Heart right ventricle (tissue), 16 donors: ENCODE measurements around the gene NPR1. TPM values are rescaled to one million over a fixed set of nuclear protein-coding genes. Genes with fewer than 3 reads are reported as not detected.

Experiments
- ATAC-seq, 8 donors: fragments of 200-7000 bp; cut with Tn5 transposase; one replicate each; pipeline ENCODE4 v1.9.1; 2020; ENCODE audit warnings: mild to moderate bottlenecking in 8 of 8, moderate library complexity in 8 of 8, moderate number of reproducible peaks in 1 of 8
- DNase-seq, 2 donors: peaks; one replicate each; pipeline ENCODE4 v3.0.0-alpha.2; 2020
- H3K27ac ChIP-seq, 10 donors: fragments of 200-600 bp; sonication (generic) in 2 of 10; one replicate each; pipeline versions ENCODE4 v1.5.0 to v1.8.0; 2020 to 2022; ENCODE audit warnings: mild to moderate bottlenecking in 3 of 10
- H3K27me3 ChIP-seq, 7 donors: fragments of 200-600 bp; one replicate each; pipeline ENCODE4 v1.8.0; 2021 to 2022; ENCODE audit warnings: mild to moderate bottlenecking in 2 of 7
- H3K36me3 ChIP-seq, 9 donors: fragments of 200-600 bp; sonication (generic) in 1 of 9; one replicate each; pipeline versions ENCODE4 v1.5.0 to v1.8.0; 2020 to 2022; ENCODE audit warnings: mild to moderate bottlenecking in 2 of 9
- H3K4me1 ChIP-seq, 9 donors: fragments of 200-600 bp; sonication (generic) in 1 of 9; one replicate each; pipeline versions ENCODE4 v1.5.0 to v1.8.0; 2020 to 2022; ENCODE audit warnings: mild to moderate bottlenecking in 4 of 9
- H3K4me3 ChIP-seq, 10 donors: fragments of 200-600 bp; sonication (generic) in 2 of 10; one replicate each; pipeline versions ENCODE4 v1.5.0 to v1.8.0; 2020 to 2022; ENCODE audit warnings: mild to moderate bottlenecking in 7 of 10, moderate library complexity in 2 of 10
- H3K9me3 ChIP-seq, 11 donors: fragments of 200-600 bp in 10 of 11; sonication (generic) in 2 of 11; one replicate each; pipeline versions ENCODE4 v1.5.0 to v1.8.0; 2013 to 2022; ENCODE audit warnings: mild to moderate bottlenecking in 2 of 11, control low read depth in 1 of 11, moderate library complexity in 1 of 11
- CTCF ChIP-seq, 9 donors: fragments of 200-600 bp; sonication (generic) in 2 of 9; IDR thresholded peaks; one replicate each; pipeline versions ENCODE4 v1.5.0 to v1.8.0; 2021 to 2022; ENCODE audit warnings: antibody characterized with exemption in 9 of 9, mild to moderate bottlenecking in 5 of 9, moderate library complexity in 1 of 9
- whole genome bisulfite sequencing, 2 donors: extraction: QIAGEN DNeasy Blood & Tissue Kit; methylation state at CpG; one replicate each; pipeline ENCODE4 v1.1.7; 2013; ENCODE audit warnings: inconsistent platforms in 1 of 2; 5-methylcytosine and 5-hydroxymethylcytosine counted together
- intact Hi-C, 10 donors: fragments of 100-400 bp; cut with DNase I; formaldehyde crosslinking; loops; one replicate each; pipeline versions ENCODE4 v1.11.1 to v1.14.2; 2022
- polyA plus RNA-seq, 2 donors: library from polyadenylated mRNA; stranded (reverse); fragments of 200-250 nt; gene quantifications; one replicate each; pipeline ENCODE4 v1.2.3, GENCODE V29; 2013
- total RNA-seq, 10 donors: library from RNA; stranded (reverse); fragmentation: NEBNext Ultra II Directional in 3 of 10; extraction: Animal tissue kit (Norgen Biotek cat#: 25700) in 3 of 10; gene quantifications; one replicate each; pipeline versions ENCODE4 v1.2.1 to v1.2.4, GENCODE V29; 2021 to 2023
- donor health status: Arrhythmogenic right ventricular cardiomyopathy.
- donor health status: ischemic (EF 13 %, LVEDD 7.1; RV severe dilation, severe dysfunction).
- donor health status: healthy with polysubstance abuse.
- donor health status: DM: no; HTN: yes; CAD: no.
- donor health status: DM: no; HTN: no; CAD: no.
- donor health status: ischemic (EF 25% LVEDD 6.9; RV normal size, moderate dysfunction).
- donor health status: ischemic (EF 25% LVEDD 5.7; RV mildly dilated, moderate dysfunction).
- donor health status: healthy.
- donor health status: DM: yes; HTN: yes; CAD: no.
- donor health status: Ischemic cardiomyopathy.
- donor health status: ischemic (EF 35%, LVEDD 5.7; RV mildly dilated, moderate dysfunction).
- donor health status: nonischemic (EF 11% LVEDD 7.7; RV severe dilation, severe dysfunction).
- donor health status: DM: yes; HTN: yes; CAD: no.
- donor health status: PGD.
- donor health status: ischemic (EF 29% LVEDD 5.4; RV normal size, mild dysfunction).
- donor health status: nonischemic (EF 23%, LVEDD 6.1; RV moderate dilation, normal function).

The NPR1 gene
- total and polyA plus RNA-seq, 12 donors, result 8.0 to 29.0 (median 10.9) TPM

- intact Hi-C loops, result loop anchor here in 1 of 10 donors (5.0 kb wide), 1 partner anchor 85 kb away; no protein-coding TSS in a partner anchor
Measured at GRCh38 chr1:153682730-153683129, 4.2 kb downstream of the NPR1 start.

GRCh38 chr1:153683854-153684253 lies 5.4 kb downstream of the NPR1 start:
- intact Hi-C loops, result loop anchor here in 1 of 10 donors (5.0 kb wide), 1 partner anchor 83 kb away; no protein-coding TSS in a partner anchor
- H3K4me3 ChIP-seq, result no peak overlapping the region
- TF ChIP-seq CTCF (IDR thresholded peaks at IDR 0.05), result no peak
- WGBS, 2 donors, result 84 to 92% methylated on average over 5 of the region's 5 CpGs
- peaks cover 6 to 25% (median 9%) of the 10 kb centered on the region in 7 donors for H3K27me3 ChIP-seq
- peaks cover 0 to 68% (median 3%) of the 10 kb centered on the region in 9 donors for H3K36me3 ChIP-seq
- no peak for ATAC-seq
- H3K4me1 ChIP-seq, result peaks cover 0 to 14% (median 9%) of the 10 kb centered on the region in 9 donors
- DNase-seq, result no peak
- no peak overlapping the region for H3K27ac ChIP-seq
- H3K9me3 ChIP-seq, result no peaks in the 10 kb centered on the region

More at GRCh38 chr1:153682730-153683129, 4.2 kb downstream of the NPR1 start:
- Histone ChIP-seq H3K4me1 (peaks cover 7 to 25% (median 19%) of the 10 kb centered on the region in 9 donors), H3K9me3 (no peaks in the 10 kb centered on the region), H3K36me3 (peaks cover 0 to 58% (median 3%) of the 10 kb centered on the region in 9 donors), H3K27ac (no peak overlapping the region), H3K27me3 (peaks cover 9 to 36% (median 19%) of the 10 kb centered on the region in 7 donors), H3K4me3 (no peak overlapping the region)
- TF ChIP-seq CTCF (IDR thresholded peaks at IDR 0.05), result no peak
- ATAC-seq (no peak), DNase-seq (no peak)
- 85 to 87% methylated on average over 7 of the region's 7 CpGs for WGBS, 2 donors

- H3K36me3 ChIP-seq, result peaks cover 0 to 77% (median 3%) of the 10 kb centered on the region in 9 donors
- peaks cover 0 to 14% (median 0%) of the 10 kb centered on the region in 7 donors for H3K27me3 ChIP-seq
- TF ChIP-seq CTCF (IDR thresholded peaks at IDR 0.05), result no peak
- DNase-seq (no peak), ATAC-seq (no peak)
- H3K4me3 ChIP-seq, result no peak overlapping the region
- intact Hi-C loops, result loop anchor here in 1 of 10 donors (5.0 kb wide), 1 partner anchor 82 kb away; no protein-coding TSS in a partner anchor
- H3K9me3 ChIP-seq, result no peaks in the 10 kb centered on the region
- H3K27ac ChIP-seq, result no peak overlapping the region
- H3K4me1 ChIP-seq, result peaks cover 0 to 5% (median 0%) of the 10 kb centered on the region in 9 donors
- WGBS, 2 donors, result 89 to 91% methylated on average over 12 of the region's 12 CpGs
Measured at GRCh38 chr1:153684892-153685291, 6.4 kb downstream of the NPR1 start.

GRCh38 chr1:153685544-153686340 lies 7.3 kb downstream of the NPR1 start:
- no peaks in the 10 kb centered on the region for H3K4me1 ChIP-seq
- no peaks in the 10 kb centered on the region for H3K9me3 ChIP-seq
- peaks cover 0 to 6% (median 0%) of the 10 kb centered on the region in 7 donors for H3K27me3 ChIP-seq
- peaks cover 0 to 84% (median 3%) of the 10 kb centered on the region in 9 donors for H3K36me3 ChIP-seq
- ATAC-seq (no peak), DNase-seq (no peak)
- no peak overlapping the region for H3K27ac ChIP-seq
- no peak overlapping the region for H3K4me3 ChIP-seq
- intact Hi-C loops, result no loop called here
- WGBS, 2 donors, result 84 to 87% methylated on average over 11 of the region's 11 CpGs
- TF ChIP-seq CTCF (IDR thresholded peaks at IDR 0.05), result no peak
